Measurements from ENCODE around the gene SMPD3. TPM values are rescaled to one million over a fixed set of nuclear protein-coding genes. Genes with fewer than 3 reads are reported as not detected.

Gene SMPD3
- total RNA-seq, 1 donor from 2014 or later = 0.09 TPM

DNA sequence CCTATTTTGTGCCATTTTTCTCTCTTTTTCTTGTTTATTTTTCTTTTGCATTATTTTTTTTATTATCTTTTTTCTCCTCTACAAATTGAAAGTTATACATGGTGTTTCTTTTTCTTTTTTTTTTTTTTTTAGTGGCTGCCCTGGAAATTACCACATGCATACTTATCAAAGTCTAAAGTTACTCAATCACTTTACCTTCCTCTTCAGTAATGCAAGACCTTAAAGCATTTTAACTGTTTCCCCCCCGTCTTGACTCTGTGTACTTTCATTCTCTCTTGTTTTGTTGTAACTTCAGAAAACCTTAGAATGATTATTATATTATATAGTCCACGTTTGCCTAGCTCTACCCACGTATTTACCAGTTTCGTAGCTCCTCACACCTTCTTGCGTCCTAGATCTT is 33.3 kb upstream of the SMPD3 start:
- no peak for DNase-seq
- H3K36me3 Mint-ChIP-seq (ENCODE audit: low read depth) = no peaks in the 10 kb centered on the region
- no peaks in the 10 kb centered on the region for H3K9me3 Mint-ChIP-seq
- no peak overlapping the region for H3K4me3 Mint-ChIP-seq
- intact Hi-C loops (cut with micrococcal nuclease) = no loop called here
- H3K27me3 Mint-ChIP-seq = peaks cover 15% of the 10 kb centered on the region
- H3K27ac Mint-ChIP-seq = no peak overlapping the region
- no peaks in the 10 kb centered on the region for H3K4me1 Mint-ChIP-seq

DNA sequence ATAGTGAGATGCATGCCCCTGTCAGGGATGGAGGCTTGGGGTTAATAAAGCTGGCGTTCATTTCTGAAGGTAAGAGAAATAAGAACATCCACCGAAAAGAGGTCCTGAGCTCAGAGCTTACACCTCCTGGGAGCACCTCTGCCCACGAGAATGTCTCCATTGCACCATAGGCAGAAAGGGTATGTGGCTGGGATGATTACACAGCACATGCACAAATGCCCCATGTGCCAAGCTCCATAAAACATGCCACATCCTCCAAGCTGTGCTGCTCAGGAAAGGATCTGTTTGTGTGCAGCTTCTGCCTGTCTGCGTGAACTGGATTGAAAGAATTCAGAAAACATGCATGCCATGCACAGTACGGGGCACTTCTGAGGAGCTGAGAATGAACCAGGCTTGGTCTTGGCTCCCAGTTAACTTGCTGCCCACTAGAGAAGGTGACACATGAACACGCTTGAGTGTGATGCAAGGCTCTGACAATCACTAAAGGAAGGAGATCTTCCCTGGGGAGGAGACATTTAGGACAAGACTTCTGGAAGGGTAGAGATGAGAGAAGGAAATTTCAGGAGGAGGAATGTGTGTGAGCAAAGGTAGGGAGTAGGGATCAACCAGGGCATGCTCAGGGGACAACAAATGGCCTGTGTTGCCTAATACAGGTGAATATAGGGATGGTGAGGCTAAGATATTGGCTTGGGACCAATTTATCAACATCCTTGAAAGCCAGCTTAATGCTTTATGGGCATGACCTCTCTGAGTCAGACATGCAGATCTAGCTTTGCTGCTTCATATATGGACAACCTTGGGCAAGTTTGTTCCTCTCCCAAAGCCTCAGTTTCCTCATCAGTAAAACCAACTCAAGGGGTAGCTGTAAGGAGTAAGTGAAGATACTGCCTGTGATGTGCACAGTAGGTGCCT is 32.0 kb upstream of the SMPD3 start:
- Mint-ChIP-seq H3K4me1 (no peaks in the 10 kb centered on the region), H3K9me3 (no peaks in the 10 kb centered on the region), H3K36me3 (ENCODE audit: low read depth) (no peaks in the 10 kb centered on the region), H3K27me3 (peaks cover 18% of the 10 kb centered on the region), H3K27ac (no peak overlapping the region), H3K4me3 (no peak overlapping the region)
- DNase-seq = no peak
- intact Hi-C loops (cut with micrococcal nuclease) = no loop called here

- H3K9me3 Mint-ChIP-seq = no peaks in the 10 kb centered on the region
- H3K27me3 Mint-ChIP-seq = peaks cover 18% of the 10 kb centered on the region
- no peak overlapping the region for H3K4me3 Mint-ChIP-seq
- no peaks in the 10 kb centered on the region for H3K4me1 Mint-ChIP-seq
- no peak overlapping the region for H3K27ac Mint-ChIP-seq
- intact Hi-C loops (cut with micrococcal nuclease) = no loop called here
- no peak for DNase-seq
- no peaks in the 10 kb centered on the region for H3K36me3 Mint-ChIP-seq (ENCODE audit: low read depth)
These were observed 31.0 kb upstream of the SMPD3 start for GRCh38 chr16:68479271-68479670.

GRCh38 chr16:68478526-68479250 is 30.4 kb upstream of the SMPD3 start:
- no peaks in the 10 kb centered on the region for H3K9me3 Mint-ChIP-seq
- H3K4me3 Mint-ChIP-seq = no peak overlapping the region
- intact Hi-C loops (cut with micrococcal nuclease) = no loop called here
- peaks cover 18% of the 10 kb centered on the region for H3K27me3 Mint-ChIP-seq
- DNase-seq = no peak
- H3K27ac Mint-ChIP-seq = no peak overlapping the region
- H3K36me3 Mint-ChIP-seq (ENCODE audit: low read depth) = no peaks in the 10 kb centered on the region
- H3K4me1 Mint-ChIP-seq = no peaks in the 10 kb centered on the region

GRCh38 chr16:68475071-68475470 is 26.8 kb upstream of the SMPD3 start:
- Mint-ChIP-seq H3K27me3 (peaks cover 5% of the 10 kb centered on the region), H3K4me1 (peaks cover 6% of the 10 kb centered on the region), H3K27ac (no peak overlapping the region), H3K36me3 (ENCODE audit: low read depth) (no peaks in the 10 kb centered on the region), H3K4me3 (no peak overlapping the region), H3K9me3 (no peaks in the 10 kb centered on the region)
- intact Hi-C loops (cut with micrococcal nuclease) = no loop called here
- no peak for DNase-seq

- H3K27ac Mint-ChIP-seq = no peak overlapping the region
- peaks cover 5% of the 10 kb centered on the region for H3K27me3 Mint-ChIP-seq
- no peaks in the 10 kb centered on the region for H3K36me3 Mint-ChIP-seq (ENCODE audit: low read depth)
- H3K4me1 Mint-ChIP-seq = peaks cover 17% of the 10 kb centered on the region
- no peak overlapping the region for H3K4me3 Mint-ChIP-seq
- no peaks in the 10 kb centered on the region for H3K9me3 Mint-ChIP-seq
- no peak for DNase-seq
- intact Hi-C loops (cut with micrococcal nuclease) = no loop called here
These were observed 25.2 kb upstream of the SMPD3 start for GRCh38 chr16:68473358-68474070.

GRCh38 chr16:68472581-68472980 is 24.3 kb upstream of the SMPD3 start:
- no peak overlapping the region for H3K4me3 Mint-ChIP-seq
- H3K36me3 Mint-ChIP-seq (ENCODE audit: low read depth) = no peaks in the 10 kb centered on the region
- intact Hi-C loops (cut with micrococcal nuclease) = no loop called here
- no peaks in the 10 kb centered on the region for H3K9me3 Mint-ChIP-seq
- no peak for DNase-seq
- H3K4me1 Mint-ChIP-seq = peaks cover 18% of the 10 kb centered on the region
- H3K27ac Mint-ChIP-seq = no peak overlapping the region
- H3K27me3 Mint-ChIP-seq = peaks cover 5% of the 10 kb centered on the region

DNA sequence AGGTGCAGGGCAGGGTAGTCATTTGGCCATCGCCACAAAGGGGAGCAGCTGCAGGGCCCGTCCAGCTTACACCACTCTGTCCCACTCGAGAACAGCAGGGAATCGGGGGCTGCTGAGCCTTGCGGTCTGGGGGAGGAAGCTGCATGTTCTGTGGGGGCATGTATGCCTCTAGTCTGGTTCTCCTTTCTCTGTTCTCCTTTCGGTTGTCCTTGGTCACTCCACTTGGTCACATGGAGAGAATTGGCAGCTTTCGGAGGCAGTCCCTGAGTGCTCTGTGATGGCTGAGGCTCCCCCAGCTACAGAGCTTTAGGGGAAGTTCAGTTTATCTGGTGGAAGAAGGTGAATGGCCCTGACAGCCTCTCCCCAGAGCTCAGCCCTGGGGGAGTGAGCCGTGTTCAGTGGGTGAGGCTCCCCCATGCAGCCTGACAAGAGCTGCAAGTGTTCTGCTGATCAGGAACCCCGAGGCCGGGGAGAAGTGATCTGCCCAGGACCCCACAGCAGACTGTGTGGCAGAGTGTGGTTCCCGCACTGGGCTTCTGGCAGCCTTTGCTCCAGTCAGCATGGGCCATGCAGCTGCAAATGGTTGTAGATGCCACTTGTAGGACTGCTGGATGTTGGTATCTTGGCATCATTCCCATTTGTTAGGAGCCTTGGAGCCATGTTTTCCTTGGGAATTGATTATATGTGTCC is 22.3 kb upstream of the SMPD3 start:
- H3K9me3 Mint-ChIP-seq = no peaks in the 10 kb centered on the region
- H3K36me3 Mint-ChIP-seq (ENCODE audit: low read depth) = no peaks in the 10 kb centered on the region
- peak overlapping the region; percentile 70 for H3K4me3 Mint-ChIP-seq
- intact Hi-C loops (cut with micrococcal nuclease) = loop anchor here (1.0 kb wide), 1 partner anchor 22 kb away; the partner anchor contains the start of gene SMPD3
- DNase-seq = no peak
- H3K27me3 Mint-ChIP-seq = peaks cover 10% of the 10 kb centered on the region
- peaks cover 21% of the 10 kb centered on the region for H3K4me1 Mint-ChIP-seq
- peak overlapping the region; percentile 81 for H3K27ac Mint-ChIP-seq

DNA sequence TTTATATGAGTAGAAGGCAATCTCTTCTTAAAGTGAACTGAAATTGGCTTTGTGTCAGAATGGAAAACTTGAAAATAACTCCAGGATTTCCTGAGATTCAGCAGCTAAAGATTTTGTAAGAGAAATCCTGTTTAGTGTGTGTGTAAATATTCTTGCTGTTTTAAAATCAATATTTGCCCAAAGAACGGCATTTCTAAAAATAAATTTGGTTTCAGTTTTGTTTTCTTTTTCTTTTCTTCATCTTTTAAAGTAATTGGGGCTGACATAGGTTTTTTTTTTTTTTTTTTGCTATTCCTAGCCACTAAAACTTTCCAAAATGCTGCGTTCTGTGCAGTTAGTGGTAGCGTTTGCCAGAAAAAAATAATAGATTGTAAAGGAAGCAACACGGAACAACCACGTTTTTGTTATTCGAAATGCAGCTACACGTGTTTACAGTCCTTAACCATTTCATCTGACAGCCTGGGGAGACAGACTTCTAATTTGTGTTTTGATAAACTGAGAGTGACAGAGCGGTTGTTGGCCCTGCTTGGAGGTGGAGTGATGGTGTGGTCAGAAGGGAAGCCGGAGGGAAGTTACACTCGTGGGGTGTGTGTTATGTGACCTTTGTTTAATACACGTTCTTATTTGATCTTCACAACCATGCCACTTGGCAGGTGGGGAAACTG is 21.6 kb upstream of the SMPD3 start:
- peaks cover 8% of the 10 kb centered on the region for H3K27me3 Mint-ChIP-seq
- H3K36me3 Mint-ChIP-seq (ENCODE audit: low read depth) = no peaks in the 10 kb centered on the region
- no peaks in the 10 kb centered on the region for H3K9me3 Mint-ChIP-seq
- intact Hi-C loops (cut with micrococcal nuclease) = loop anchor here (1.0 kb wide), 1 partner anchor 22 kb away; the partner anchor contains the start of gene SMPD3
- peak overlapping the region; percentile 70 for H3K4me3 Mint-ChIP-seq
- DNase-seq = peak; percentile 71
- peaks cover 21% of the 10 kb centered on the region for H3K4me1 Mint-ChIP-seq
- H3K27ac Mint-ChIP-seq = peak overlapping the region; percentile 81

DNA sequence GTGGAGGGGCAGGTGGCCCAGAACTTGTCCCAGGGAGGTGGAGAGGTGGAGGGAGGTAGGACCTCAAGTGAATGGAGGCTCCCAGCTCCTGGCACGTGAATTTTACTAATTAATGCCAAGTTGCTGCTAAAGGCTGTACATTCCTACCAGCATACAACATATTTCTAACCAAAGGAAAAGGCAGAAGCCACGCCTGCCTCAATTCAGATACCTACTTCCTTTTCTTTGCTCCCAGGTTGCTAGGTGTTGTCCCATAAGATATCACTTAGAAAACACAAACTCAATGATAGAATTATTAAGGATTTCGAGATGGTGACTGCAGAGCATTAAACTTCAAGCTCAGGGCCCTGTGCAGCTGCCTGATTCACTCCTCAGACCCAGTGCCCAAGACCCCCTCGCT is 20.5 kb upstream of the SMPD3 start:
- peaks cover 21% of the 10 kb centered on the region for H3K4me1 Mint-ChIP-seq
- H3K9me3 Mint-ChIP-seq = peaks cover 5% of the 10 kb centered on the region
- H3K27ac Mint-ChIP-seq = no peak overlapping the region
- H3K27me3 Mint-ChIP-seq = peaks cover 16% of the 10 kb centered on the region
- H3K36me3 Mint-ChIP-seq (ENCODE audit: low read depth) = no peaks in the 10 kb centered on the region
- DNase-seq = no peak
- intact Hi-C loops (cut with micrococcal nuclease) = no loop called here
- H3K4me3 Mint-ChIP-seq = no peak overlapping the region

DNA sequence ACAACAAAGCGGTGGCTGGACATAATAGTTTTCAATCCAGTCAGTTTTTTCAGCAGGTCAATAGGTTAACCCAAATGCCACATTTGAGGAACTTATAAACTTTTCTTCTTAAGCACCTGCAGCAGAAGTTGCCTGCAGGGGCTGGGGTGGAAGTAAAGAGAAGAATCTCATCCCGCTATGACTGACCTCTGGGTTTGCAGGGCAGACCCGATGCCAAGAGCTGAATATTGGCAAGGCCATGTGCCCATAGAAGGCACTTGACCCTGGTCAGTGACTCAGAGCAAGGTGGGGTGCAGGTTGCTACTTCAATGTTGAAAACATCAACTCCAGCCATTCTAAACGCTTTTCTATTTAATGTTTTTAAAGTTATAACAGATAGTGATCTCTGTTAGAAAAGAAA is 17.9 kb upstream of the SMPD3 start:
- intact Hi-C loops (cut with micrococcal nuclease) = no loop called here
- Mint-ChIP-seq H3K4me3 (no peak overlapping the region), H3K36me3 (ENCODE audit: low read depth) (no peaks in the 10 kb centered on the region), H3K27me3 (peaks cover 23% of the 10 kb centered on the region), H3K27ac (no peak overlapping the region), H3K9me3 (peaks cover 9% of the 10 kb centered on the region), H3K4me1 (peaks cover 21% of the 10 kb centered on the region)
- no peak for DNase-seq

- Mint-ChIP-seq H3K27me3 (peaks cover 36% of the 10 kb centered on the region), H3K27ac (no peak overlapping the region), H3K4me1 (peaks cover 7% of the 10 kb centered on the region), H3K36me3 (ENCODE audit: low read depth) (no peaks in the 10 kb centered on the region), H3K4me3 (no peak overlapping the region), H3K9me3 (peaks cover 9% of the 10 kb centered on the region)
- no peak for DNase-seq
- intact Hi-C loops (cut with micrococcal nuclease) = no loop called here
These were observed 15.6 kb upstream of the SMPD3 start for GRCh38 chr16:68463904-68464303.

- no peak overlapping the region for H3K4me3 Mint-ChIP-seq
- no peaks in the 10 kb centered on the region for H3K4me1 Mint-ChIP-seq
- H3K27ac Mint-ChIP-seq = no peak overlapping the region
- no peak for DNase-seq
- peaks cover 9% of the 10 kb centered on the region for H3K9me3 Mint-ChIP-seq
- H3K36me3 Mint-ChIP-seq (ENCODE audit: low read depth) = no peaks in the 10 kb centered on the region
- peaks cover 40% of the 10 kb centered on the region for H3K27me3 Mint-ChIP-seq
- intact Hi-C loops (cut with micrococcal nuclease) = no loop called here
These were observed 11.8 kb upstream of the SMPD3 start for GRCh38 chr16:68460067-68460466.

Measured in activated CD4-positive, alpha-beta T cell treated with anti-CD3 and anti-CD28 coated beads, Interleukin-2, amount 10 ng/mL, durations not matched to agents 24 days and 14 days (primary cell).